Right lobe of liver (tissue), 6 donors: ENCODE results near the gene PTPRN2. TPM values are rescaled to one million over a fixed set of nuclear protein-coding genes. Genes with fewer than 3 reads are reported as not detected.
A peak's percentile ranks its signal among the peaks of the same experiment; 100 is the strongest.

Experiments
- ATAC-seq, 4 donors: fragments of 200-7000 bp; cut with Tn5 transposase; one replicate each; pipeline ENCODE4 v1.9.1; 2020; ENCODE audit warnings: mild to moderate bottlenecking in 4 of 4, moderate library complexity in 4 of 4
- DNase-seq, 3 donors: peaks; one replicate each; pipeline ENCODE4 v3.0.0-alpha.2; 2020
- H3K27ac ChIP-seq, 3 donors: fragments of 200-600 bp; one replicate each; pipeline ENCODE4 v1.8.0; 2022
- H3K27me3 ChIP-seq, 2 donors: fragments of 200-600 bp; one replicate each; pipeline ENCODE4 v1.8.0; 2022
- H3K36me3 ChIP-seq, 4 donors: fragments of 200-600 bp; sonication (generic) in 1 of 4; one replicate each; pipeline versions ENCODE4 v1.5.1 to v1.8.0; 2017 to 2022; ENCODE audit warnings: control low read depth in 1 of 4
- H3K4me1 ChIP-seq, 4 donors: fragments of 200-600 bp; sonication (generic) in 1 of 4; one replicate each; pipeline versions ENCODE4 v1.5.1 to v1.8.0; 2017 to 2022; ENCODE audit warnings: control low read depth in 1 of 4
- H3K4me3 ChIP-seq, 3 donors: fragments of 200-600 bp; one replicate each; pipeline ENCODE4 v1.8.0; 2022
- H3K9me3 ChIP-seq, 4 donors: fragments of 200-600 bp; sonication (generic) in 1 of 4; one replicate each; pipeline versions ENCODE4 v1.5.1 to v1.8.0; 2017 to 2022; ENCODE audit warnings: control low read depth in 1 of 4
- CTCF ChIP-seq, 4 donors: fragments of 200-600 bp in 3 of 4; fragments of 450-650 bp in 1 of 4; IDR thresholded peaks; one replicate each; pipeline versions ENCODE4 v1.5.1 to v1.8.0; 2016 to 2022; ENCODE audit warnings: antibody characterized with exemption in 4 of 4, mild to moderate bottlenecking in 2 of 4
- POLR2A ChIP-seq: fragments of 450-650 bp; IDR thresholded peaks from one replicate; pipeline ENCODE4 v1.6.1; 2017; ENCODE audit warnings: antibody characterized with exemption, mild to moderate bottlenecking
- whole genome bisulfite sequencing: methylation state at CpG from one replicate; pipeline ENCODE4 v1.1.6; 2018; ENCODE audit warnings: low coverage, low lambda C conversion rate; ENCODE audit not compliant: insufficient coverage; ENCODE audit errors: missing lambda C conversion rate; 5-methylcytosine and 5-hydroxymethylcytosine counted together
- intact Hi-C, 2 donors: fragments of 100-400 bp; cut with DNase I; formaldehyde crosslinking; loops; one replicate each; pipeline versions ENCODE4 v1.11.2 to v1.14.1; 2022
- total RNA-seq, 6 experiments: library from RNA; depleted of rRNA in 2 of 6; stranded (reverse); fragments of >200 nt in 2 of 6; fragmentation: NEBNext Ultra II Directional in 3 of 6; extraction: Animal tissue kit (Norgen Biotek cat#: 25700) in 3 of 6; gene quantifications; one replicate each; pipeline versions ENCODE4 v1.1.0 to v1.2.4, GENCODE V29; 2016 to 2023
- donor health status: DM: no; HTN: yes; CAD: no.
- donor health status: DM: no; HTN: no; CAD: no.
- donor health status: DM: no; HTN: no; CAD: no.
- donor health status: DM: no; HTN: yes; CAD: no.
- donor health status: DM: no; HTN: yes; CAD: no.

The PTPRN2 gene
- total RNA-seq, 6 experiments from 2014 or later = 0.15 to 0.87 (median 0.67) TPM

DNA sequence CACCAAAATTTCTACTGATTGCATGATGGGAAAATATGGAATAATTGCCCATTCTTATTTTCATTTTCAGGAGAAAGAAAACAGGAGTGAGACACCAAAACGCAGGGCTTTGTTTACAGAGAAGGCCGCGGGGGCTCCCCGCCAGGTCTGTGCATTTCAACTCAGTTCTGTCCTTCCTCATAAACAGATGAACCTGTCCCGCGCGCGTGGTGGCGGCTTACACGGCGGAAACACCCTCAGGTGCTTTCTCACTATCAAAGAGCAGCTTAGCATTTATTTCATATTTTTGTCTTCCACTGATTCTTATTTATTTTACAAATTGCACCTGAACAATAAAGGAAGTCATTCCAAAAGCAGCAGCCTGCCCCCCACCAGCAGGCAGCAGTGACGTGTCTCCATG, 579.4 kb downstream of the PTPRN2 start:
- Histone ChIP-seq H3K27me3 (no peaks in the 10 kb centered on the region), H3K27ac (no peak overlapping the region), H3K4me3 (no peak overlapping the region), H3K36me3 (no peaks in the 10 kb centered on the region), H3K9me3 (no peaks in the 10 kb centered on the region), H3K4me1 (no peaks in the 10 kb centered on the region)
- intact Hi-C loops = no loop called here
- 84% methylated on average over 11 of the region's 12 CpGs for WGBS
- TF ChIP-seq CTCF (IDR thresholded peaks at IDR 0.05) = no peak
- TF ChIP-seq POLR2A = no peak
- DNase-seq (peak in 1 of 3 donors; percentile 33), ATAC-seq (no peak)

DNA sequence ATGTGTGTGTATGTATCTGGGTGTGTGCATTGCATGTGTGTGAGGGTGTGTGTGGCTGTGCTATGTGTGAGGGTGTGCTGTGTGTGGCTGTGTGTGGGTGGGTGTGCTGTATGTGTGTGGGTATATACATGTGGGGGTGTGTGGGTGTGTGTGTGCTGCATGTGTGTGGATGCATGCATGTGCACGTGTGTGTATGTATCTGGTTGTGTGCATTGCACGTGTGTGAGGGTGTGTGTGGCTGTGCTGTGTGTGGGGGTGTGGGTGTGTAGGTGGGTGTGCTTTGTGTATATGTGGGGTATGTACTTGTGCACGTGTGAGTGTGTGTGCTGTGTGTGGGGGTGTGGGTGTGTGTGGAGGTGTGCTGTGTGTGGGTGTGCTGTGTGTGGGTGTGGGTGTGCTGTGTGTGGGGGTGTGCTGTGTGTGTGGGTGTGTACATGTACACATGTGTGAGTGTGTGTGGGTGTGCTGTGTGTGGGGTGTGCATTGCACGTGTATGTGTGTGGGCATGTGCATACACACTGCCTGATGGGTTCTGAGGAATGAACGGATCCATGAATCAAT, 579.8 kb downstream of the PTPRN2 start:
- Histone ChIP-seq H3K4me3 (no peak overlapping the region), H3K27me3 (no peaks in the 10 kb centered on the region), H3K27ac (no peak overlapping the region), H3K36me3 (no peaks in the 10 kb centered on the region), H3K4me1 (no peaks in the 10 kb centered on the region), H3K9me3 (no peaks in the 10 kb centered on the region)
- ATAC-seq (no peak), DNase-seq (peak in 1 of 3 donors; percentile 17)
- TF ChIP-seq CTCF (IDR thresholded peaks at IDR 0.05) (no peak), POLR2A (no peak)
- intact Hi-C loops = no loop called here
- 55% methylated on average over 5 of the region's 5 CpGs for WGBS

GRCh38 chr7:158006841-158007696, 580.6 kb downstream of the PTPRN2 start:
- Histone ChIP-seq H3K9me3 (no peaks in the 10 kb centered on the region), H3K4me1 (no peaks in the 10 kb centered on the region), H3K27ac (no peak overlapping the region), H3K4me3 (no peak overlapping the region), H3K27me3 (no peaks in the 10 kb centered on the region), H3K36me3 (no peaks in the 10 kb centered on the region)
- intact Hi-C loops = no loop called here
- ATAC-seq (peak in 1 of 4 donors; percentile 14), DNase-seq (peak in 1 of 3 donors; percentile 28)
- WGBS = 75% methylated on average over 22 of the region's 29 CpGs
- TF ChIP-seq CTCF (IDR thresholded peaks at IDR 0.05) = no peak
- no peak for TF ChIP-seq POLR2A

DNA sequence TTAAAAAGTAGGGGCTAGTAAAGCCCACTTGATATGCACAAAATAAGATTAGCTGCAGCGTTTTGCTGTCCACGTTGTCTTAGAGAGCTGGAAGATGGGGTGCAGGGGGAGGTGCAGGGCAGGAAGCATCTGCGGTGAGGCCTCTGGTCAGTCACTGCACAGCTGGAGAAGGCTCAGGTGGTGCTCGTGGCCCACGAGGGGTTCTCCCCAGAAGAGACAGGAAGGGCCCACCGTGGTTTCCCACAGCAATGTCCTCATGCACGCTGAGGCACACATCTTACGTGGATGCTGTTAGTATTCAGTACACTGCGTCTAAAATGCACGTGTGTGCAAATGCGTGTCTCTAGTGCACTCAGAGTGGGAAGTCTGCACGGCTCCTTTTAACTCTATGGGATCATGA, 582.1 kb downstream of the PTPRN2 start:
- Histone ChIP-seq H3K36me3 (no peaks in the 10 kb centered on the region), H3K9me3 (no peaks in the 10 kb centered on the region), H3K27me3 (no peaks in the 10 kb centered on the region), H3K4me1 (no peaks in the 10 kb centered on the region), H3K27ac (no peak overlapping the region), H3K4me3 (no peak overlapping the region)
- no peak for ATAC-seq
- TF ChIP-seq POLR2A (no peak), CTCF (IDR thresholded peaks at IDR 0.05) (no peak)
- WGBS = 47% methylated on average over 6 of the region's 12 CpGs
- intact Hi-C loops = no loop called here
- no peak for DNase-seq
